ENCODE measurements around the gene FBRSL1. TPM values are rescaled to one million over a fixed set of nuclear protein-coding genes. Genes with fewer than 3 reads are reported as not detected.
"Not testable (repeated sequence)": the region's sequence is repeated elsewhere in the genome, so short reads cannot be mapped to it uniquely, and the experiment has no call there.

The FBRSL1 gene
- total RNA-seq, 1 experiment from 2014 or later, result 124 TPM

DNA sequence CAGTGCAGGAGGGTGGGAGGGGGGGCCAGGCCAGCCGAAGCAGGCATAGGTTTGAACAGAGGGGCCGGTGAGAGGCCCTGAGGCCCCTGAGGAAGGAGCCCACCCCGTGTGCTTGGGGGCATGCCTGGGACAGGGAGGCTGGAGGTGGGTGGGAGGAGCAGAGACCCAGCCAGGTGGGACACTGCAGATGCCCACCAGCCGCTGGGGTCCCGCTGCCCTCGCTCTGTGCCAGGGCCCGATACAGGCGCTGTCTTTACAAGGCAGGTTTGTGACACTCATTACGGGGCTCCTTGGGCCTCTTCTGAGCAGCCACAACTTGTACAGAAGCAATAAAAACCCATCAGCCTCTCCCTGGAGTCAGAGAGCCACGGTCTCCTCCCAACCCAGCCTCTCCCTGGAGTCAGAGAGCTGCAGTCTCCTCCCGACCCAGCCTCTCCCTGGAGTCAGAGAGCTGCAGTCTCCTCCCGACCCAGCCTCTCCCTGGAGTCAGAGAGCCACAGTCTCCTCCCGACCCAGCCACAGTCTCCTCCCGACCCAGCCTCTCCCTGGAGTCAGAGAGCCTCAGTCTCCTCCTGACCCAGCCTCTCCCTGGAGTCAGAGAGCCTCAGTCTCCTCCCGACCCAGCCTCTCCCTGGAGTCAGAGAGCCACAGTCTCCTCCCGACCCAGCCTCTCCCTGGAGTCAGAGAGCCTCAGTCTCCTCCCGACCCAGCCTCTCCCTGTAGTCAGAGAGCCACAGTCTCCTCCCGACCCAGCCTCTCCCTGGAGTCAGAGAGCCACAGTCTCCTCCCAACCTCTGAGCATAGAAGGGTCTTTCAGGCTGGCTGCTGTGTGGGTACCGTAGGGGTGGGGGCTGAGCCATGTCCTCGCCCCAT, 43.0 kb downstream of the FBRSL1 start:
- H4K20me1 ChIP-seq (ENCODE audit: insufficient read depth); BruUV-seq (replicated peaks); CTCF ChIA-PET; H3K4me3 ChIP-seq (replicated peaks in 1 of 2; ENCODE audit: low read depth in 1 of 2, low read length in 2 of 2); H3K9me2 ChIP-seq (ENCODE audit: insufficient read depth); H3K4me1 ChIP-seq (ENCODE audit: control insufficient read depth in 1 of 2, insufficient read depth in 2 of 2, low read length in 2 of 2); DNase-seq (ENCODE audit: low read depth, low spot score); H3K9ac ChIP-seq (ENCODE audit: low read length); H3K79me2 ChIP-seq (ENCODE audit: insufficient read depth, low read length); H2AFZ ChIP-seq (ENCODE audit: low read depth, low read length, poor library complexity, severe bottlenecking); H3K36me3 ChIP-seq (ENCODE audit: control insufficient read depth in 1 of 2, insufficient read depth in 2 of 2, low read length in 2 of 2); POLR2A ChIA-PET; intact Hi-C loops (cut with micrococcal nuclease); RAD21 ChIA-PET (ENCODE audit: low non-redundant PET in 1 of 2, low total read pairs in 2 of 2, uncharacterized antibody in 2 of 2, unreplicated experiment in 2 of 2); H3K27me3 ChIP-seq (ENCODE audit: insufficient read depth, low read length); ATAC-seq; H3K4me2 ChIP-seq (ENCODE audit: low read length); H3K27ac ChIP-seq (ENCODE audit: low read depth, low read length): not testable (repeated sequence)
- H3K9me3 ChIP-seq (ENCODE audit: control insufficient read depth in 1 of 2, insufficient read depth in 1 of 2, low read depth in 1 of 2, low read length in 2 of 2), result peaks cover 6 to 24% of the 10 kb centered on the region in 2 experiments; a peak in 2 of 4 replicates

- no peak for DNase-seq (ENCODE audit: low read depth, low spot score)
- Histone ChIP-seq H3K27ac (ENCODE audit: low read depth, low read length) (no peak overlapping the region), H3K27me3 (ENCODE audit: insufficient read depth, low read length) (no peaks in the 10 kb centered on the region), H2AFZ (ENCODE audit: low read depth, low read length, poor library complexity, severe bottlenecking) (no peak overlapping the region), H3K79me2 (ENCODE audit: insufficient read depth, low read length) (no peaks in the 10 kb centered on the region), H4K20me1 (ENCODE audit: insufficient read depth) (no peaks in the 10 kb centered on the region), H3K4me3 (replicated peaks in 1 of 2; ENCODE audit: low read depth in 1 of 2, low read length in 2 of 2) (no peak overlapping the region), H3K9me2 (ENCODE audit: insufficient read depth) (no peaks in the 10 kb centered on the region), H3K4me1 (ENCODE audit: control insufficient read depth in 1 of 2, insufficient read depth in 2 of 2, low read length in 2 of 2) (no peaks in the 10 kb centered on the region), H3K4me2 (ENCODE audit: low read length) (no peak overlapping the region), H3K36me3 (ENCODE audit: control insufficient read depth in 1 of 2, insufficient read depth in 2 of 2, low read length in 2 of 2) (no peaks in the 10 kb centered on the region), H3K9me3 (ENCODE audit: control insufficient read depth in 1 of 2, insufficient read depth in 1 of 2, low read depth in 1 of 2, low read length in 2 of 2) (peaks cover 6 to 24% of the 10 kb centered on the region in 2 experiments; a peak in 2 of 4 replicates), H3K9ac (ENCODE audit: low read length) (no peak overlapping the region)
- ATAC-seq, result no peak
- ChIA-PET CTCF (no interaction called here), POLR2A (no interaction called here), RAD21 (ENCODE audit: low non-redundant PET in 1 of 2, low total read pairs in 2 of 2, uncharacterized antibody in 2 of 2, unreplicated experiment in 2 of 2) (no interaction called here)
- BruUV-seq (replicated peaks), result no TSS peak
- TF ChIP-seq SIN3A (IDR thresholded peaks at IDR 0.05; ENCODE audit: low read depth), result no peak
- TF ChIP-seq EZH2 (IDR thresholded peaks at IDR 0.05), result no peak
- intact Hi-C loops (cut with micrococcal nuclease), result no loop called here
These were observed 43.6 kb downstream of the FBRSL1 start for GRCh38 chr12:132533584-132533958.
